ENCODE results near the gene CDC25B.

CDC25B gene

GRCh38 chr20:3803854-3804253, 7.7 kb downstream of the CDC25B start:
- no peak for DNase-seq

DNA sequence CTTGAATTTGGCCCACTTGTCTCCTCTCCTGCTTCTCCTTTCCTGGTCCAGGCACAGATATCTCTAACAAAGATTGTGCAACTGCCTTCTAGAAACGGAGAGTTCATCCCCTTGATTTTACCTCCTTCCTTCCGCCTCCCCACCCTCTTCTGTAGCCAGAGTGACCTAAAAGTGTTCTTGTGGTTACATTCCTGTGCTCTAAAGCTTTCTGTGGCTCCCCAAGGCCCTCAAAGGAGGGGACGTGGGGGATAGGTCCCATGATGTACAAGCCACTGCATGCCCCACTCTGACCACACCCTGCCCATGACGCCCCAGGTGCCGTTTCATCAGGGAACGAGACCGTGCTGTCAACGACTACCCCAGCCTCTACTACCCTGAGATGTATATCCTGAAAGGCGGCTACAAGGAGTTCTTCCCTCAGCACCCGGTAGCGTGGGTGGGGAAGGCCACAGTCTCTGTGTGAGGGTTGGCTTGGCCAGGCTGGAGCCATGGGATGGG, 8.2 kb downstream of the CDC25B start:
- DNase-seq: no peak

- DNase-seq: no peak
These were observed 8.7 kb downstream of the CDC25B start for GRCh38 chr20:3804781-3805180.

DNA sequence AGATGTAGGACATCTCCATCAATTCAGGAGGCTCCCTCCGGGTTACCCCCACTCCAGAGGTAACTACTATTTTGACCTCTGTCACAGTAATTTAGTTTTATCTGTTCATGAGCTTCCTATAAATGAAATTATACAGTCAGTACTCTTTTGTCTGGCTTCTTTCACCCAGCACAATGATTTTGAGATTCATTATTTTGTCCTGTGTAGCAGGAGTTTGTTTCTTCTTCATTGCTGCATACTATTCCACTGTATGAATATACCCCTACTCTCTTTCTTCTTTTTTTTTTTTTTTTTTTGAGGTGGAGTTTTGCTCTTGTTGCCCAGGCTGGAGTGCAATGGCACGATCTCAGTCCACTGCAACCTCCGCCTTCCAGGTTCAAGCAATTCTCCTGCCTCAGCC, 12.4 kb downstream of the CDC25B start:
- no peak for DNase-seq

- DNase-seq: peak; percentile 79
These were observed 15.6 kb downstream of the CDC25B start for GRCh38 chr20:3811467-3812258.

GRCh38 chr20:3812259-3812681, 16.2 kb downstream of the CDC25B start:
- DNase-seq: no peak

DNA sequence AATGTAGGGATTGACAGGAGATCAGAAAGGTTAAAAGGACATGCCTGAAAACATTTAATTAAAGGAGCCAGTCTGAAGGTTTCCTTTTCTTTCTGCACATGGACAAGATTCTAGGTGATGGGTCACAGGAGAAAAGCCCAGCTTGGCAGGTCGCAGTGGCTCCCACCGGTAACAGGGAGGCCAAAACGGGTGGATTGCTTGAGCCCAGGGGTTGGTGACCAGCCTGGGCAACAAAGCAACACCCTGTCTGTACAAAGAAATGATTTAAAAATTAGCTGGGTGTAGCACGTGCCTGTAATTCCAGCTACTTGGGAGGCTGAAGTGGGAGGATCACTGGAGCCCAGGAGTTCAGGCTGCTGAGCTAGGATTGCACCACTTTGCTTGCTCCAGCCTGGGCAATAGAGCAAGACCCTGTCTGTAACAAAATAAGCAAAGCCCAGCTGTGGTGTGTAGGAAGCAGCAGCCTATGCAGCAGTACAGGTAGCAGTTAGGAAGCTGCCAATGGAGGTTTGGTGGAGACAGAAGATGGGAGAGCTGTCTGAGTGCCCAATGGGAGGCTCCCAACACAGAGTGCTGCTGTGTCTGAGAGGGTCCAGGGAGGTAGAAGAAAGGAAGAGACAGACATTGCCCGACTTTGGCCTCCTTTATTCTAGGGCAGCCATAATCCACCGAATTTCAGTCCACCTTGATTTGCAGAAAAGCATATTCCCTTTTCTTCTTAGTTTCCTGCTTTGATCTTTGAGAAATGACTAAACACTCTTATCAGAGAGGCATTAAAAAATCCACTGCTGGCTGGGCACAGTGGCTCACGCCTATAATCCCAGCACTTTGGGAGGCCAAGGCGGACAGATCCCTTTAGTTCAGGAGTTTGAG, 17.1 kb downstream of the CDC25B start:
- no peak for DNase-seq

DNA sequence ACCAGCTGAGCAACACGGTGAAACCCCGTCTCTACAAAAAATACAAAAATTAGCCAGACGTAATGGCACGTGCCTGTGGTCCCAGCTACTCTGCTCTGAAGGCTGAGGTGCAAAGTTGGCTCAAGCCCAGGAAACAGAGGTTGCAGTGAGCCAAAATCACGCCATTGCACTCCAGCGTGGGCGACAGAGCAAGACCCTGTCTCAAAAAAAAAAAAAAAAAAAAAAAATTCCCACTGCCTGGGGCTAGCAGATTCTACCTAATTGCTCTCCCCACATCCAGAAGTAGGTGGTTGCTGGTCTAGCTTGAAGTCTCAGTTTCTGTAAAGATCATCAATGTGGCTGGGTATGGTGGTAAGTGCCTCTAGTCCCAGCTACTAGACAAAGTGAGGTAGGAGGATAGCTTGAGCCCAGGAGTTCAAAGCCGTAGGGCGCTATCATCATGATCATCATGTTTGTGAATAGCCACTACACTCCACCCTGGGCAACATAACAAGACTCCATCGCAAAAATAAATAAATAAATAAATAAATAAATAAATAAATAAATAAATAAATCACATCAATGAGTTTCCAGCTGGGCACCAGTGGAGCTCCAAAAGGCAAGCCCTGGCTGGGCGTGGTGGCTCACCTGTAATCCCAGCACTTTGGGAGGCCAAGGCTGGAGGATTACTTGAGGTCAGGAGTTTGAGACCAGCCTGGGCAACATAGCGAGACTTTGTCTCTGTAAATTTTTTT, 17.9 kb downstream of the CDC25B start:
- no peak for DNase-seq

DNA sequence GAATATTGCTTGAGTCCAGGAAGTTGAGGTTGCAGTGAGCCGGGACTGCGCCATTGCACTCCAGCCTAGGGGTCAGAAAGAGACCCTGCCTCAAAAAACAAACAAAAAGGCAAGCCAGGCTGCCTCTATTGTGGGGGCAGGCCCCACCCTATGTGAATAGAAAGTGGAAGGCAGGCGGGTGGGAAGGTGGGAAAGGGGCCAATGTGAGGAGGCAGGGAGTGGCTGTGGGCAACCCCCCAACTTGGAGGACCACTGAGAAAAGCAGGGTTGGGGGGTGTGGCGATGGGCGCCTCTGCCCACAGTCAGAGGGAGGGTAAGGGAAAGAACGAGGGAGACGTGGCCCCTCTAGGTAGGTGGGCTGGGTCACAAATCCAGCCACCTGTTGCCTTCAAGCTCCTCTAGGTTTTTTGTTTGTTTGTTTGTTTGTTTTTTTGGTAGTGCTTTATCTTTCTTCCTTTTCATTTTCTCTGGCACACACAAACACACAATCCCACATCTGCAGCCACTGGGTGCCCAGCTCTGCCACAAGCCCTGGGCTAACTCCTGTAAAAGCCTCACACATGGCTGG, 18.9 kb downstream of the CDC25B start:
- no peak for DNase-seq

DNA sequence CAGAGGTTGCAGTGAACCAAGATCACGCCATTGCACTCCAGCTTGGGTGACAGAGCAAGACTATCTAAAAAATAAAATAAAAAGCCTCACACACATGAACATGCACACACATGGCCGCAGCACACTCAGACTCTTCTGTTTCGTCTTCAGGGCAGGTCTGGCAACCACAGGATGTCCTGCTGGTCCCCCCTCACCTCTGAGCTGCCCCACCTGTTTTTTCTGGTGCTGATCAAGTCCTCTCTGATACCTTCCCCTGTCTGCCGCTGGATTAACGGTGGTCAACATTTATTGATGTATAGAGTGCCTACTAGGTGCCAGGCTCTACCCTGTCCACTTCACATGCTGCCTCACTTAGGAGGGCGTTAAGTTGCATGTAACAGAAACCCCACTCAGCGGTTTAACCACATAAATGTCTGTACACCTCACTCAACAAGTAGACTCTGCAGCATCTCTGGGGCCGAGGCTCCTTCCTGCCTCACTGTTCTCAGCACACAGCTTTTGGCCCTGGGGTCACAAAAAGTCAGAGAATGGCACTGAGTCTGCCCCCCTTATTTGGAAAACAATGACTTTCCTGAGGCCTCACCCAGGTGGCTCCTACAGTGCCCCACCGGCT, 19.7 kb downstream of the CDC25B start:
- no peak for DNase-seq

- peak; percentile 41 for DNase-seq
These were observed 22.3 kb downstream of the CDC25B start for GRCh38 chr20:3818155-3819151.

GRCh38 chr20:3819411-3820047, 23.4 kb downstream of the CDC25B start:
- no peak for DNase-seq

GRCh38 chr20:3820048-3820900, 24.2 kb downstream of the CDC25B start, which contains the start of gene AP5S1:
Gene AP5S1 (plus strand): TSS chr20:3820547. CDS start chr20:3822118, 1,571 bp downstream.
- DNase-seq: peak; percentile 100

- DNase-seq: peak; percentile 32
These were observed 25.0 kb downstream of the CDC25B start for GRCh38 chr20:3820901-3821727.

- DNase-seq: no peak
These were observed 25.9 kb downstream of the CDC25B start for GRCh38 chr20:3821996-3822395.

DNA sequence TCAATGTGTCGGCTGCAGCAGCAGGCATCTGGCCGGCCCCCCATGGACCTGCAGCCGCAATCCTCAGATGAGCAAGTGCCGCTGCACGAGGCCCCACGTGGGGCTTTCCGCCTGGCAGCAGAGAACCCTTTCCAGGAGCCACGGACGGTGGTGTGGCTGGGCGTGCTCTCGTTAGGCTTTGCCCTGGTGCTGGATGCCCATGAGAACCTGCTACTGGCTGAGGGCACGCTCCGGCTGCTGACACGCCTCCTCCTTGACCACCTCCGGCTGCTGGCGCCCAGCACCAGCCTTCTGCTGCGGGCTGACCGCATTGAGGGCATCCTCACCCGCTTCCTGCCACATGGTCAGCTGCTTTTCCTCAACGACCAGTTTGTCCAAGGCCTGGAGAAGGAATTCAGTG, 27.8 kb downstream of the CDC25B start:
- DNase-seq: no peak

- no peak for DNase-seq
These were observed 29.4 kb downstream of the CDC25B start for GRCh38 chr20:3825526-3825925.

GRCh38 chr20:3826420-3826819, 30.3 kb downstream of the CDC25B start:
- DNase-seq: no peak
